GM21360 (cell line): Measurements from ENCODE around the gene CDK14.

ENCODE experiments used
- ATAC-seq: cut with Tn5 transposase; IDR thresholded peaks from one replicate; pipeline ENCODE4 v1.9.1; 2021; ENCODE audit warnings: mild to moderate bottlenecking, moderate library complexity; ENCODE audit not compliant: unreplicated experiment

The CDK14 gene

DNA sequence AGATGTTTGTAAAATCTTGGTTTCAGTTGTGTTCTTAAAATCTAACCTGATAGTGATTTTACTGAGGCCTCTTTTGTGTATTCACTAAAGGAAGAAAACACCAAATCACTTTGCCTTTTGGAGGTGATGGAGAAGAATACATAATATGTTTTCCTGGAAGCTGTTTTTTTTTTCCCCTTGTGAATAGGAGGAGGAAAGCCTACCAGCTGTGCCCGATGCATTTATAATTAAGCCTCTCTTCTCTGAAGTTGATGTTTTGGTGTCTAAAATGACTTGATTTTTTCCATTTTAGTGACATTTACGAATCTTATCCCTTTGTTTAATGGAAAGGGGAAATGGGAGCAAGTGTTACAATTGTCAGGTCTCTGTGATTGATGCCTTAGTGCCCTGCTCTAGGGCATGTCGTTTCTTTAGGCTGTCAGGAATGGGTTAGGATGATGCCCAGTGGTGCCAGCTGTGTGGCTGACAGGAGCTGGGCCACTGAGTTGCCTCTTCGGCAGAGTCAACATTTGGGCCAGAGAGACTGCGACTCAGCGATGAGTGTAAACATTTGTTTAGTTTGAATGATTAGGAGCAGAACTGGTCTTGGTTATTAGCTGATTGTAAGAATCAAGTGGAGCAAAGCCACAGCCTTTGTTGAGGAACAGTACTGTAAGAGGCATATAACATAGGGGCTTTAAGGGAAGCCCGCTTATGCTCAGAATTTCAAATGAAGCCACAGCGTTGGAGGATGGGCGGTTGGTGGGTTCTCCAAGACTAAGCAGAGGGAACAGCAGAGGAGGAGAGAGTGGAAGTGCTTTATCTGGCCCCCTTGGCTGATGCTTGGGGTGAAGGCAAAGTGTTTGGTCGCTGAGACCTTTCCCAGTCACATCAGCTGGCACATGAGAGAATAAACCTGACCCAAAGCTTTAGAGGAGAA lies 81.6 kb downstream of the CDK14 start:
- ATAC-seq: no peak

DNA sequence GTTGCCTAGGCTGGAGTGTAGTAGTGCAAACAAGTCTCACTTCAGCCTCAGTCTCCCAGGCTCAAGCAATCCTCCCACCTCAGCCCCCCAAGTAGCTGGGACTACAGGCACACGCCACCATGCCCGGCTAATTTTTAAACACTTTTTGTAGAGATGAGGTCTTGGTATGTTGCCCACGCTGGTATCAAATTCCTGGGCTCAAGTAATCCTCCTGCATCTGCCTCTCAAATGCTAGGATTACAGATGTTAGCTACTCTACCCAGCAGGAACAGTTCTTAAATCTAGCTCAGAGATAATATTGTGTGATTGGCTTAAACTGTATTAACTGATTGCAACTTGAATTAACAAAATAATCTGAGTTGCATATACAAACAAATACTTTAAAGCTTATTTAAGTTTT lies 82.9 kb downstream of the CDK14 start:
- no peak for ATAC-seq

DNA sequence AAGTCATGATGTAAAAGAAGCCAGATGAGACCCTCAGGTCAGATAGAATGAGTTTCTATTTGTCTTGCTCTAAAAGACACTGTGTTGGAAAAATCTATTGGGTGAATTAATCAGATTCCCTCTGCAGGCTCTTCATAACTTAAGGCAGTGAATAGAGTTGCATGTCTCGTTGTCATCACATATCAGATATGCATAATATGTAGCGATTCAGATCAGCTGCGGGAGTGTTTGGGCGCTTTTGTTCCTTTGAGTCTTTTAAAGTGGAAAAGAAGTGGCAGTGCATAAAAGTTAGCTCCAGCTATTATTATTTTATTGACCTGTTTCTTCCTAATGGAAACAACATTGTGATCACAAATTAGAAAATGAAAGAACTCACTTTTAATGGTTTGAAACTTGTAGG lies 84.4 kb downstream of the CDK14 start:
- no peak for ATAC-seq

DNA sequence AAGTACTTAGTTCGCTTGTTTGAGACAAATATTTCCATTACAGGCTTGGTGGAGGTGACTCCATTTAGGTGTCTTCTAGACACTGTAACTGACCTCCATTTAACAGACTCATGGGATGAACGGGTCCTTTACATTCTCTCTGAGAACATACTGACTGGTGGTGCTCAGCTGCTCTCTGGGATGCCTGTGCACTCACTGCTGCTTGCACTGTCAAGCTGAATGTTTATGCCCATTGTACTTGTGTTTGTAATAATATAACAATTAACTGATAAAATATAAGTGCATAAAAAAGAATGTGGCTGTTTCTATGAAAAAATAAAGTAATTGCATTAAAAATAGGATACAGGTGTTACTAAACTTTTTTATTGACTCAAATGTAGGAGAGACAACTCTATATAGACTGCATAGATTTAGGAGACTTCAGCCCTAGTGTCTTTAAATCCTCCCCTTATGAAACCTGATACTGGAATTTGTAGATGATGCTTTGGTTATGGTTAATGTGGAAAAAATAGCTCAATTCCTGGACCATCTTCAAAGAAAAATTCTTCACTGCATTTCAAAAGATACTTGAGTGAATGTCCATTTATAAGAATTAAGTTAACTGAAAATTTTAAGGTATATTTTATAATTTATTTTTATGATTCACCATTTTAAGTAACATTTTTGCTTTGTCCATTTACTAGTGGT lies 85.4 kb downstream of the CDK14 start:
- ATAC-seq: no peak

DNA sequence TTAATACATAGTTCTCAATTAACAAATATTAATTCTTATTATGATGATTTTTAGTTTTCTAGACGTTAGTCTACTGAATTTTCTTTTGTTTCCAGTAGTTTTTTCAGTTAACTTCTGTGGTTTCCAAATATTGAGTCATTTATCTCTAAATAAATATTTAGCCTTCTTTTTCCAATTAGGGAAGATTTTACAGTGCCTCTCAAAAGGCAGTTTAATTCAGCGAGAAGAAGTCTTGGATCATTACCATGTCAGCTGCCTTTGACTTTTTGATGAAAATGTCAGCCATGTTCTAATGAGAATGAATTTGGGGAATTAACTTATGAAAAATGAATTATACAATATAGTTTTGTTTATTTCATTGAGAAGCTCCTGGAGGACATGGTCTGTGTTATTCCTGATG lies 90.0 kb downstream of the CDK14 start:
- no peak for ATAC-seq

DNA sequence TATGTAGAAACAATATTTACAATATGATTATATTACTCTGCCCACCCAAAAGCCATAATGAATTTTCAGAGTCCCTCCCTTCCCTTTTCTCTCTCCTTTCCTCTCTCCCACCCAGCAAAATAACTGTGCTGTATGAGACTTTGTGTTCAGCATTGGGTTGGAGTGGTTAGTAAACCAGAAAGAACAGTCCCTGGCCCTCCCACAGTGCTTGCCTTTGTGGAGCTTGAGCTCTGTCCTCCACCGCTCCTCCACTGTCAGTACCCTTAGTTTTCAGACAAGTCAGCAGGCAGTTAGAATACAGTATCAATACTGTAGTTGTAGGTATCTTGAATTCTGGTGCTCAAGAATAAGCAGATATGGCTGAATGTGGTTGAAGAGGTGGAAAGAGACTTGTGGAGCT lies 92.7 kb downstream of the CDK14 start:
- ATAC-seq: no peak

DNA sequence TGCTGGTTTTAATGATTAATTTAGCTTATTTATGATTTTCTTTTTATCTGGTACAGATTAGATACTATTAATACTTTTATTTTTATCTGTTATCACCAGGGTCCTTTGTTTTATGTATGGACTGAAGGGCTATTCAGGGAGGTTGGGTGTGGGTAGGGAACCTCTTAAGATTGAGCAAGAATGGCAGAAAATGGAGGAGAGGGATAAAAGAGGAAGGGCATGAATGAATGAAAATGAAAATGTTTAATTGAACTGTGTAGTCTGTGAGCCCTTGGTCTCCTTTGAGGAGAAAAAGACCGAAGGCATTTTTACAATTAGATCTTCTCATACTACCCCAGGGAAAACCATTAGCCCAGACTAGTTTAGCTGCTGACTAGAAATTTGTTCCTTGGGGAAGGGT lies 93.1 kb downstream of the CDK14 start:
- ATAC-seq: no peak

DNA sequence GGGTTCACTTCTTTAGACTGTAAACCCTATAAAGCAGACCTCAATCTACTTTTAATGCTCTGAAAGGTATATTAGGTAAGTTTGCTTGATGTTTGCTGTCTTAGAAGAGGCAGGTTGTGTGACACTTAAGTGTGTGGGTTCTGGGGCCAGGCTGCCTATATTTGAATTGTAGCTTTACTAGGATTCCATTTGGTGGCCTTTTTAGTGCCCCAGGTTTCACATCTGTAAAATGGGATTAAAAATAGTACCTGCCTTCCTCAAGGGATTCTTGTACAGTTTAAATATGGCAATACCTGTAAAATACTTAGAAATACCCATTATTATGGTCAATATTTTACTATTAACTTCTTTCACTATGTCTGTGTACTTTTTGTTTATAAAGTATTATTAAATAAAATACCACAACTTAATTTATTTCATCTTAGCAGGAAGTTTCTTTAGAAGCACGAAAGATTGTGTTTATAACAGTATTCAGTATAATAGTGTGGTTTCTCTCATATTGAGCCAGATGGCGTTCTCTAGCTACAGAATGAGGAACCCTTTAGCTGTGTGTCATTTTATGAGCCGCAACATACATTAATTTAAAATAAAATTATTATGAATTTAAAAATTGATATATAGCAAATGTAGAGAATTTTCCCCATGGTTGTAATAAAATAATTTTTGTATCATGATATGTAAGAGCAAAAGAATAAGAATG lies 94.2 kb downstream of the CDK14 start:
- ATAC-seq: peak; percentile 56

DNA sequence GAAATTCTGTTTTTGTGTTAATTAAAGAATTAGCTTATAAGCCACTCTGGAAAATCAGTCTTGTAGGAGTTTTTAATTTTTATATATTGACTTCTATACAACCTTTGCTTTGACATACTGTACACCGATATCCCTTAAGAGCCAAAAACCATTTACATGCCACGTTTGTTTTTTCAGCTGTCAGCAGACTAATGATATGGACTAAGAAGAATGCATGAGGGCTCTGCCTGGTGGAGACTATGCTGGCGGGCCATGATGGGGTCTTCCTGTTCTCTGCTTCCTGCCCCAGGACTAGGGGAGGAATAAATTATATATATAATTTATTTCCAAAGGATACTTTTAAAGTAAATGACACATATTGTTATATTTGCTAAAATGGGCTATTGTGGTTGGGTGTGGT lies 96.3 kb downstream of the CDK14 start:
- no peak for ATAC-seq

DNA sequence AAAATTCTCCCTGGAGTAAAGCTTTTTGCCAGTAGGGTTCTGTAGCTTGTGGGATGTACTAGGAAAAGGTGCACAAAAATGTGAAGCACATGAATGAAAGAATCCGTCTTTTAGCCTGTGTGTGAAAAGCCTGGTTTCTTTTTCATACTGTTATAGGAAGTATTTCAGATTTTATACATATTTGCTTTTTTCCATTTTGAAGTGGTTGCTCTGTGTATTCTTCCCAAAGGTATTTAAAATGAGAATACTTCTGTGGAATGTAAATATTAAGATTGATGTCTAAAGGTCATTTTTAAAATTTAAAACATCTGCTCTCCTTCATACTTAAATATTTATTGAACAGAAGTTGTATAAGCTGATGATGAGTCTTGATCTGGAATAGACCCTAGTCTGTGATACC lies 96.8 kb downstream of the CDK14 start:
- no peak for ATAC-seq

DNA sequence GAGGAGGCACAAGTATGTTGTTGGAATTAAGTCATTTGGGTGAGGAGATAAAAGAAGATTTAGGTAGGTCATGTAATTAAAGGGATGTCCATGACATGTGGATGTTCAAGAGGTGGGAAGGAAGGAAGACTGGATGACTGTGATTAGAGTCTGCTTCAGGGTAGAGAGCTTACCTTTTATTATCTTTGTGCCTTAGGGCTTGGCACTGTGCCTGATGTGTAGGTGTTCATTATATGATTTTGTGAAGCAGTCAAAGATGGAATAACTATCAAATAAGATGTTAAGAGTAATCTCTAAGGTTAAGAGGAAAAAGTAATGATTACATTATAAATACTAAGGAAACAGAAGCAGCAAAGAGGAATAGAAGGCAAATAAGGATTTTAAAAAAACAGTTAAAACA lies 97.8 kb downstream of the CDK14 start:
- no peak for ATAC-seq

DNA sequence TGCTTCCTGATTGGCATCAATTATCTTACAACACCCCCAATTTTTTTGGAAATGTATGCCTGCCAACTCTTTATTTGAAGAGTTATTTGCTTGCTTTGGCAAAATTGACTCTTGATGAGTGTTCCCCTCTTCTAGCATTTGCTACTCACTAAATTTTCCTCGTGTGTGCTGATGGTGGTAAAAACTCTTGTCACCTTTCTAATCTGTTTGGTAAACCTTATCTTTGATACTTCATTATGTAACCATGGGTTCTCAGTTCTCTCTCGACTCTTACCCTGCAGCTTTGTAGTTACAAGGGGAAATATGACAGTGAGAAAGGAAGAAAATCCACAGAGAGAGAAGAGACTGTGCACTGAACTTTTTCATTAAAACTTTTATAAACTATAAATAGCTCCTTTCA lies 102.5 kb downstream of the CDK14 start:
- ATAC-seq: no peak

DNA sequence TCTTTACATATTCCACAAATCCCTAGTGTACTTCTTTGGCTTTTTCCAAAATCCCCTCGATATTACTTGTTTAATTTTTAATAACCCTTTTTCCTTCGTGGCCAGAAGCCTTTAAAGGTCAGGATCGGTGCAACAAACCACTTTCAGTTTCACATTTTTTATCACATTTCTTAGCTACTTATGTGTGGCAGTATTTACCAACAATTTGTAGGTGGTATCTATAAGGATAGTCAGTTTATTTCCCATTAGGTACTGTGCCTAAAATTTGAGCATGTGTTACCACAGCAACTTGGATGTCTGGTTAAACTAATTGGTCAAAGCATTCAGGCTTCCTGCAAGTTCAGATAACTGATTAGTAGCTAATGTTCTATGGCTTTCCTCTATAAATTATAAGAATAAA lies 104.9 kb downstream of the CDK14 start:
- no peak for ATAC-seq

DNA sequence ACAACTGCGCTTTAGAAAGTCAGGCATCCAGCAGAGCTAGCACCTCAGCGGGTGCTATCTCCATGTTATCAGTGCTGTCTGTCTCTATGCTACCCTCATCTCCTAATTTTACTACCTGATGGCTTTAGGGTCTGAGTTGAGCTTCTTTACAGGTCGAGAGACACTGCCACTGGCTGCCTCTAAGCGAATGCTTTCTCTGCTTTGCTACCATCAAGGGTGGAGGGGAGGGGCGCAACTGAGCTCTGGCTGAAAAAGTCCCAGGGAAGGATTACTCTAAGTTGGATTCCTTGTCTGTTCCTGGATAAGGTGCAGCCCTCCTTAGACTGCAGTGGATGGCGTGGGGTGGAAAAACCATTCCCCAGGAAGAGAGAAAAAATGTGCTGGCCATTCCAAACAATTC lies 105.7 kb downstream of the CDK14 start:
- no peak for ATAC-seq

DNA sequence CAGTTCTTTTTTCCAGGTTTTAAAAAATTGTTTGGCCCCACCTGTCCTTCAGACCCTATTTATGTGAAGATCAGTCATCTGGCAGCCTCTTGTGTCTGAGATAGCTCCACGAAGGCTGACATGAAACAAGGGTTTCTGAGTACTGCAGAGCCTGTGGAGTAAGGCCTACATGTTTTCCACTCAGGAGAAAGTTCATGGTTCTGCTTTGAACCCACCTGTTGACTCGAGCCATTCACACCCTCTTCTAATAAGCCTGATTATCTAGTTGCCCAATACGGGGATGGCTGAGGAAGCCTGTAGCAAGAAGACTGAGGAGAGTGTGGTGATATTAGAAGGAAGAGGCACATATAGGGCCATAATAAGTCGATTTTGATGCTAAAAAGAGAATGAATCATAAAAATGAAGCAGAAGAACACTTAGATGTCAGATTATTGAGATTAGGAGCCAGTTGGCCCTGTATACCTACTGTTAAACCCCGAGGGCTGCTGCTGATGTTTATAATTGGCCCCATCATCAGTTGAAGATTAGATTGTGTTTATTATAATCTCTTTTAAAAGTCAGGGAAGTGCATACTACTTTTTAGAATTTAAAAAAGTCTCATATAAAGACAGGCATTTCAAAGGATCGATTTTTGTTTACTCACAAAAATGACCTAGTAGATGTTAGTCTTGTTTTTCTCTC lies 109.4 kb downstream of the CDK14 start:
- ATAC-seq: no peak

DNA sequence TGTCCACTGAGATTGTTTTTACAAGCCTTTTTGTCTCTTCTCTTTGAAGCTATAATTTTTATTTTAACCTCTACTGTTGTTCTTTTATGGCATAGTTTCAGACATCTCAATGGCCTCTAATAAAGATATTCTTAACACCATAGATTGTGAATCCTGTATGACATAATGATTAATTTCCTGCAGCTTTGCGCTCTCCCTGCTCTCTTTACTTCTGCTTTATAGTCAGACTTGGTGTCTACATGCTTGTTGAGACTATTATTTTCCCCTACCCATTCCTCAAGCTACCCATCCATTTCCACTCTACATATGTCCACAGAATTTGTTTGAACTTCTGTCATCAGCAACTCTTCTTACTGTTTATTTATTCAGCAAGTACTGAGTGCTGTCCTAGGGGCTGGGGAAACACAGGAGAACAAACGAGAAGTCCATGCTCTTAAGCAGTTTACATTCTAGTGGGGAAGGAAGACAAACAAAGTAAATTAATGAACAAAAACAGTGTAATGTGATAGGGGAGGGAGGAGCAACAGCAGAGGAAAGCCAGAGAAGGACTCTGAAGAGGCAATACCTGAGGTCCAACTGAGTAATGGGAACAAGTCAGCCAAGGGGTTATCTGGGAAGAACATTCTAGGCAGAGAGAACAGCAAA lies 110.1 kb downstream of the CDK14 start:
- no peak for ATAC-seq

DNA sequence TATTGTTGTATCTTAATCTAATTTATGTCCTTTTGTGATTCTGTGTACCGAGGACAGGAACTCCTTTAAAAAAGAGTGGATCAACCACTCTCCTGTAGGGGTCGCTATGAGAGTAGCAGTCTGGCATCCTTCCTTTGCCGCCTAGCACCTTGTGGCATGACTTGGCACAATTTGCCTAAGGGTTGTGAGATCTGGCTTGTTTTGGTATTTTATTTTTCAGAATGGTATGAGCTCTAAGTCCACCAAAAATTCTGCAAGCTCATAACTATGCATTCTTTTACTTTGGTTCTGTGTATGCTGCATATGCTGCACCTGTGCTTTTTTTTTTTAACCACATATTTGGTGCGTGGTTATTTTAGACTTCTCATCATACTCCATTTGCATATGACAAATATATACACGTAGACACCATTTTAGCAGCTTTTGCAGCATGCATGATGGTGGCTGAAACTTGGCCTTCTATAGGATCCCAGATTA lies 112.8 kb downstream of the CDK14 start:
- peak; percentile 48 for ATAC-seq

DNA sequence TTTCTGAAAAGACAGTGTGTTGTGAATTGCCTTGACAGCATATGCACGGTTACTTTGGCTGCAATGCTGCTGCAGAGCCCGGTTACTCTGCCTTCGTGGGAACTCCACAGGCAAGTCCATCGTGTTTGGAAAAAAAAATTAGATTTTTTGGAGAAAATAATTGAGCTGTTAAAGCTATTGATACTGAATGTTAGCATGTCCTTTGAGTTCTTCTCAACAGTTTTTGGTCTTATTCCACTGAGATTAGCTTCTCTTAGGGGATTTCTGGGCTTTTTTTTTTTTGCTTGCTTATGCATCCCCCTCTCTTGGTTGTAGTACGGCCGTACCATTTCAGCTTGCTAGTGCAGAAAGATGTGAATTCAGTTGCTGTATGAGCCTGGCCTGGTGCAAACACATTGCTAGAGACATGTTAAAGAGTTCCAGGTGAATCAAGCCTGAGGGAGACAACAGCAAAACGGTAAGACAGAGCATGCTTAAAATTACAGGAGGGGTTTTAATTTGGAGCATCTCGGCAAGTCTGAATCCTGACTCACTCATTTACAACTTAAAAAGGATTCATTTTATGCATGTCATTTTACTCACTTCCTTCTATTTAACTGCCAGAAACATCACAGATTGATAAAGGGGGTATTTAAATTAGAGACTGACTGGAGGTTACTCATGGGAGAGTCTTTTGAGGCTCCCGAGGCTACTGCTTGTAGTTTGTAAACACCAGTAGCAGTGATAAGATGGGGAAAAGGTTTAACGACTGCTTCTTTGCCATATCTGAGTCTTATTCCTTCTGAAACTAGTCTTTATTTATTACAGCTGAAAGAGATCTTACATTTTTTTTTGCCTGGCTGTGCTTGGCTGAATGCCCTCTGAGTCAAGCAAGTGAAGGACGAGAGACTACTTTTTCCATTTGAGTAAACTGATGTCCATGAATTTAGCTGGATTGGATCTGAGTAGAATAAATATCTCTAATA lies 113.7 kb downstream of the CDK14 start:
- ATAC-seq: peak; percentile 39

DNA sequence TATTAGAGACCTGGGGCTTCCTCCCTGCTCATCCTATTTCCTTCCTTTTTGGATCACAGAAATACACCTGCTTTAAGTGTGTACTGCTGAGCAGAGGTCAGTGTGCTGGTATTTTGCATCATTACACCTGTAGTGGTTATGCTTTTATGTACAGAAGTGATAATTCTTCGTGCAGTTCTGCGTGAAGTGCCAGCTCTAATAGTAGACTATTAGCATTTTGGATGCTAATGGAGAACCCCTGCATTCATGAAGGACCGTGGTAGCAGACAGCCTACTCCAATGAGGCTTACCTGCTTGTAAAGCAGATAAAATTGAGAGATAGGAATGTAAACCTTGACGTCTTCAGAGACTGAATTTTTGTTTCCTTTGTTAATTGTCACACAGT lies 114.3 kb downstream of the CDK14 start:
- peak; percentile 4 for ATAC-seq
